Spleen (tissue), 11 donors: ENCODE measurements around the gene MYOF. TPM values are rescaled to one million over a fixed set of nuclear protein-coding genes. Genes with fewer than 3 reads are reported as not detected.
"Not testable (repeated sequence)": the region's sequence is repeated elsewhere in the genome, so short reads cannot be mapped to it uniquely, and the experiment has no call there.

Experiments
- DNase-seq: peaks from one replicate; pipeline ENCODE4 v3.0.0-alpha.2; 2020
- H3K27ac ChIP-seq, 8 donors: fragments of 200-600 bp; sonication (generic) in 7 of 8; 1 replicate in 4 of 8; 2 replicates in 4 of 8; pipeline versions ENCODE4 v1.5.0 to v1.8.0; 2016 to 2021; ENCODE audit warnings: inconsistent platforms in 4 of 8, mild to moderate bottlenecking in 4 of 8, moderate library complexity in 1 of 8
- H3K27me3 ChIP-seq, 7 donors: fragments of 200-600 bp; sonication (generic) in 6 of 7; replicated peaks in 1 of 7; 1 replicate in 4 of 7; 2 replicates in 3 of 7; pipeline versions ENCODE4 v1.5.0 to v1.8.0; 2016 to 2021; ENCODE audit warnings: inconsistent platforms in 3 of 7, mild to moderate bottlenecking in 1 of 7
- H3K36me3 ChIP-seq, 6 donors: fragments of 200-600 bp; sonication (generic) in 5 of 6; 1 replicate in 4 of 6; 2 replicates in 2 of 6; pipeline versions ENCODE4 v1.5.0 to v1.8.0; 2016 to 2021; ENCODE audit warnings: inconsistent platforms in 2 of 6
- H3K4me1 ChIP-seq, 6 donors: fragments of 200-600 bp; sonication (generic) in 5 of 6; 1 replicate in 3 of 6; 2 replicates in 3 of 6; pipeline versions ENCODE4 v1.5.0 to v1.8.0; 2016 to 2021; ENCODE audit warnings: inconsistent platforms in 3 of 6
- H3K4me3 ChIP-seq, 8 donors: fragments of 200-600 bp; sonication (generic) in 7 of 8; 1 replicate in 4 of 8; 2 replicates in 4 of 8; pipeline versions ENCODE4 v1.5.0 to v1.8.0; 2016 to 2021; ENCODE audit warnings: inconsistent platforms in 4 of 8, mild to moderate bottlenecking in 4 of 8, moderate library complexity in 2 of 8
- H3K9me3 ChIP-seq, 8 donors: fragments of 200-600 bp; sonication (generic) in 7 of 8; 1 replicate in 4 of 8; 2 replicates in 4 of 8; pipeline versions ENCODE4 v1.5.0 to v1.8.0; 2016 to 2021; ENCODE audit warnings: inconsistent platforms in 4 of 8
- CTCF ChIP-seq, 11 experiments: fragments of 200-600 bp in 7 of 11; fragments of 450-650 bp in 4 of 11; sonication (generic) in 4 of 11; IDR thresholded peaks in 8 of 11; conservative IDR thresholded peaks in 3 of 11; 1 replicate in 7 of 11; 2 replicates in 4 of 11; pipeline versions ENCODE4 v1.4.0 to v1.8.0; 2016 to 2021; ENCODE audit warnings: antibody characterized with exemption in 11 of 11, inconsistent platforms in 4 of 11, mild to moderate bottlenecking in 1 of 11
- POLR2A ChIP-seq, 3 donors: fragments of 450-650 bp; IDR thresholded peaks; one replicate each; pipeline ENCODE4 v1.5.1; 2017; ENCODE audit warnings: antibody characterized with exemption in 3 of 3, mild to moderate bottlenecking in 1 of 3
- POLR2AphosphoS5 ChIP-seq, 3 donors: sonication (generic); formaldehyde crosslinking; IDR thresholded peaks; one replicate each; pipeline ENCODE4 v1.5.1; 2017; ENCODE audit warnings: antibody characterized with exemption in 3 of 3
- WGBS, 5 donors: extraction: QIAGEN DNeasy Blood & Tissue Kit in 3 of 5; methylation state at CpG; one replicate each; pipeline versions ENCODE4 v1.1.5 to v1.1.7; 2013 to 2018; 5-methylcytosine and 5-hydroxymethylcytosine counted together
- intact Hi-C: fragments of 100-400 bp; cut with DNase I; formaldehyde crosslinking; loops from one replicate; pipeline ENCODE4 v1.15.0; 2023; ENCODE audit warnings: low total_unique reads
- polyA plus RNA-seq, 3 donors: library from polyadenylated mRNA; stranded (reverse); fragments of 200-250 nt; gene quantifications; one replicate each; pipeline ENCODE4 v1.2.1, GENCODE V29; 2013
- total RNA-seq, 7 donors: library from RNA; depleted of rRNA in 3 of 7; stranded (reverse); fragments of >200 nt in 3 of 7; fragmentation: NEBNext Ultra II Directional in 4 of 7; extraction: Animal tissue kit (Norgen Biotek cat#: 25700) in 4 of 7; gene quantifications; one replicate each; pipeline versions ENCODE4 v1.1.0 to v1.2.1, GENCODE V29; 2016 to 2021
- donor health status: healthy with polysubstance abuse.
- donor health status: DM: no; HTN: no; CAD: no; lungs with moderate emphysema.
- donor health status: DM: no; HTN: no; CAD: no.
- donor health status: Bipolar disorder and iron deficiency.
- donor health status: healthy.
- donor health status: DM: no; HTN: no; CAD: no.
- donor health status: DM: yes; HTN: yes; CAD: no.

The MYOF gene
- total and polyA plus RNA-seq, 10 donors: 1.5 to 50.8 (median 20.9) TPM

GRCh38 chr10:93319096-93319495 lies 163.0 kb downstream of the MYOF start:
- peaks cover 0 to 67% (median 0%) of the 10 kb centered on the region in 6 donors for H3K36me3 ChIP-seq
- WGBS, 5 donors: 47 to 76% (median 64%) methylated on average over 4 of the region's 4 CpGs
- peaks cover 0 to 7% (median 0%) of the 10 kb centered on the region in 6 donors for H3K4me1 ChIP-seq
- no peaks in the 10 kb centered on the region for H3K9me3 ChIP-seq
- no peak overlapping the region for H3K27ac ChIP-seq
- H3K27me3 ChIP-seq: peaks cover 0 to 5% (median 0%) of the 10 kb centered on the region in 7 donors
- intact Hi-C loops: no loop called here
- no peak for DNase-seq
- H3K4me3 ChIP-seq: no peak overlapping the region
- no peak for TF ChIP-seq POLR2A (IDR thresholded peaks at IDR 0.05)
- TF ChIP-seq POLR2AphosphoS5 (IDR thresholded peaks at IDR 0.05): no peak
- no peak for TF ChIP-seq CTCF (IDR thresholded peaks at IDR 0.05 in 8 of 11, conservative IDR thresholded peaks at IDR 0.05 in 3 of 11)

GRCh38 chr10:93315246-93315645 lies 166.9 kb downstream of the MYOF start:
- Histone ChIP-seq H3K36me3 (peaks cover 0 to 64% (median 0%) of the 10 kb centered on the region in 6 donors), H3K4me3 (no peak overlapping the region), H3K27me3 (peaks cover 0 to 5% (median 0%) of the 10 kb centered on the region in 7 donors), H3K9me3 (no peaks in the 10 kb centered on the region), H3K4me1 (peaks cover 0 to 7% (median 0%) of the 10 kb centered on the region in 6 donors), H3K27ac (no peak overlapping the region)
- WGBS, 5 donors: 27 to 55% (median 35%) methylated on average over 7 of the region's 7 CpGs
- intact Hi-C loops: no loop called here
- TF ChIP-seq POLR2AphosphoS5 (IDR thresholded peaks at IDR 0.05): no peak
- TF ChIP-seq CTCF (IDR thresholded peaks at IDR 0.05 in 8 of 11, conservative IDR thresholded peaks at IDR 0.05 in 3 of 11): no peak
- no peak for TF ChIP-seq POLR2A (IDR thresholded peaks at IDR 0.05)
- DNase-seq: no peak

GRCh38 chr10:93314656-93315055 lies 167.5 kb downstream of the MYOF start:
- DNase-seq, H3K4me3 ChIP-seq, H3K27me3 ChIP-seq, H3K4me1 ChIP-seq, intact Hi-C loops, H3K27ac ChIP-seq, H3K9me3 ChIP-seq: not testable (repeated sequence)
- 84 to 93% (median 85%) methylated on average over 3 of the region's 3 CpGs for WGBS, 5 donors
- H3K36me3 ChIP-seq: peaks cover 0 to 67% (median 0%) of the 10 kb centered on the region in 6 donors

GRCh38 chr10:93313798-93314197 lies 168.3 kb downstream of the MYOF start:
- no peak for TF ChIP-seq POLR2AphosphoS5 (IDR thresholded peaks at IDR 0.05)
- no peak for TF ChIP-seq CTCF (IDR thresholded peaks at IDR 0.05 in 8 of 11, conservative IDR thresholded peaks at IDR 0.05 in 3 of 11)
- TF ChIP-seq POLR2A (IDR thresholded peaks at IDR 0.05): no peak
- Histone ChIP-seq H3K27me3 (peaks cover 0 to 5% (median 0%) of the 10 kb centered on the region in 7 donors), H3K4me3 (no peak overlapping the region), H3K36me3 (peaks cover 0 to 67% (median 0%) of the 10 kb centered on the region in 6 donors), H3K27ac (no peak overlapping the region), H3K9me3 (no peaks in the 10 kb centered on the region), H3K4me1 (peaks cover 0 to 7% (median 0%) of the 10 kb centered on the region in 6 donors)
- DNase-seq: no peak
- WGBS, 5 donors: 36 to 52% (median 45%) methylated on average over 7 of the region's 7 CpGs
- intact Hi-C loops: no loop called here

- Histone ChIP-seq H3K27ac (no peak overlapping the region), H3K36me3 (peaks cover 0 to 52% (median 0%) of the 10 kb centered on the region in 6 donors), H3K4me1 (no peaks in the 10 kb centered on the region), H3K4me3 (no peak overlapping the region), H3K9me3 (no peaks in the 10 kb centered on the region), H3K27me3 (no peaks in the 10 kb centered on the region)
- intact Hi-C loops: no loop called here
- WGBS, 5 donors: 62 to 80% (median 70%) methylated on average over 5 of the region's 5 CpGs
- TF ChIP-seq CTCF (IDR thresholded peaks at IDR 0.05 in 8 of 11, conservative IDR thresholded peaks at IDR 0.05 in 3 of 11): no peak
- no peak for TF ChIP-seq POLR2AphosphoS5 (IDR thresholded peaks at IDR 0.05)
- no peak for TF ChIP-seq POLR2A (IDR thresholded peaks at IDR 0.05)
- no peak for DNase-seq
Observed at GRCh38 chr10:93309062-93309461, 173.1 kb downstream of the MYOF start.
